OCI-M2 (cell line): ENCODE measurements around the gene NFX1.

Source experiments
- DNase-seq: peaks from one replicate; lab custom pipeline; 2025; ENCODE audit not compliant: unreplicated experiment; lab: John Stamatoyannopoulos, UW

NFX1 gene

DNA sequence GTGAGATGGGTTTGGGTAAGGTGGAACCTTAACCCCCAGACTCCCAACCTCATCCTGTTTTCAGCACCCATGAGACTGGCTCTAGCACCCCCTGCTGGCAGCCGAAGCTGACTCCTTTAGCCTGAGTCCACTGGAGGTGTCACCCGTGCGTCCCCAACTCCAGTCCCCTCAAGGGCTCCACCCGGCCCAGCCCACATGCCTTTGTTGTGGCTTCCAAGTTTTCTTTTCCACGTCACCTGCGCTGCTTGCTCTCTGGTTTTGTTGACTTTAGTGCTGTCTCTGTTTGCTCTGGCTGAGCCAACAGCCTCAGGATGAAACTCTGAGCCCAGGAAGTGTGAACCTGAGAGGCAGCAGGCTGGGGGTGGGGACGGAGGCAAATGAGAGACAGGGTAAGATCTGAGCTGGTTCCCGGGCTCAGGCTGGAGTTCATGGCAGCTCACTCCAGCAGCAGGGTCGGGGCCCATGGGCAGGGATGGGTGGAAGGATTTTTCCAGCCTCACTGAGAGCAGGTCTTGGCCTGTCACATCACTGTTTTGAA is 125.3 kb downstream of the NFX1 start:
- no peak for DNase-seq

DNA sequence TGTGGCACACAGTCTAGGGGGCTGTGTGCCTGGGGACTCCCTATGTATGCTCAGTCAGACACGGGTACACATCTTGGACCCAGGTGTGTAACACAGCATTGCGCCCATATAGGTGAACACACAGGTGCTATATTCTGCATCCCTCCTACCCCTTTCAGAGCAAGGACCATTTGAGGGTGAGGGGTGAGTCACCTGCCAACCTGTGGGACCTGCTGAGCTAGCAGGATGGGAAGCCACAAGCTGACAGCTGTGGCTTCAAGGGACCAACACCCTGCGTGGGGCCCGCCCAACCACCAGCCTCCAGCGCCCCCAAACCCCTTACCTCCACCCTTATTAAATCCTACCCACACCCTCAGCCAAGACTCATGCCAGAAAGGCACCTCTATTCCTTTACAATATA is 126.7 kb downstream of the NFX1 start:
- DNase-seq = no peak

DNA sequence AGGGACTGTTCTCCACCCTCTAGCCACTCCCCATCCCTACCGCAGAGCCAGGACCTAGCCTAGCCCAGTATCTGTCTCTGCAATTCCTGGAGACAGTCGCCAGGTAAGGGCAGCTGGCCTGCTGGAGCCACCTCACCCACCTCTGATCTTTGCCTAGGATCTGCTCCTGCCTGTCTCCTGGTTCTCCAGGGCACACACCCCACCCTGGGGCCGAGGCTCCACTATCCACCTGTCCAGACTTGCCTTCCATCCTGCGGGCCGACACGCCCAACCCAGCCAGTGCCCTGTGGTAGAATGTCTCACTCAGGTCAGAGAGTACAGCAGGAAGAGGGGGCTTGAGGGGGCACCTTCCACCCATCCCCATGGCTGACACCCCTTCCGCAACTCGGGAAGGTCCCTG is 127.8 kb downstream of the NFX1 start:
- no peak for DNase-seq

DNA sequence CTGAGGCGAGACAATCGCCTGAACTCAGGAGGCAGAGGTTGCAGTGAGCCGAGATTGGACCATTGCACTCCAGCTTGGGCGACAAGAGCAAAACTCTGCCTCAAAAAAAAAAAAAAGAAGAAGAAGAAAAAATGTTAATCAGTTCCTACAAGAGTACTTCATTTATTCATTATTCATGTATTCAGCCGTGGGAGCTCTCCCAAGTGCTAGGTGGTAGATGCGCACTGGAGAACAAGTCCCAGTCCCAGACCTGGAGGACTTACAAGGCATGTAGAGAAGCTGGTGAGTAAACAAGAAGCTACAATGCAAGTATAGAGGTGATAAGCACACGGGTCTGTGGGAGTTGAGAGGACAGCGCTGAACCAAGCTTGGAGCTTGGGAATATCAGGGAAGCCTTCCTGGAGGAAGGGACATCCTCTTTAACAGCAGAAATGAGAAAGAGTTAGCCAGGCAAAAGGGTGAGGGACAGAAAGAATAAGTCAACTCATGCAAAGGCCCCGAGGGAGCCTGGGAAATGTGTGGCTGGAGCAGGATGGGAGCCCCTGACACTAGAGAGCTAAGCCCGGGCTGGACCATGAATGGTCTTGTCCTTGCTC is 129.5 kb downstream of the NFX1 start:
- DNase-seq = no peak
